Measurements from ENCODE around the gene PAK1. TPM values are rescaled to one million over a fixed set of nuclear protein-coding genes. Genes with fewer than 3 reads are reported as not detected.

PAK1 gene
- total RNA-seq, 2 donors from 2014 or later = 24.1 to 46.5 TPM

- no peak for DNase-seq (ENCODE audit: low spot score)
- Mint-ChIP-seq H3K36me3 (no peaks in the 10 kb centered on the region), H3K27ac (no peak overlapping the region), H3K27me3 (peaks cover 14 to 46% of the 10 kb centered on the region in 2 donors), H3K9me3 (no peaks in the 10 kb centered on the region), H3K4me3 (no peak overlapping the region), H3K4me1 (ENCODE audit: low read depth in 2 of 2) (peaks cover 12 to 25% of the 10 kb centered on the region in 2 donors)
- ATAC-seq = no peak
Measured at GRCh38 chr11:77470504-77470903, 3.4 kb downstream of the PAK1 start.

GRCh38 chr11:77468527-77468926 is 5.4 kb downstream of the PAK1 start:
- Mint-ChIP-seq H3K36me3 (no peaks in the 10 kb centered on the region), H3K4me1 (ENCODE audit: low read depth in 2 of 2) (peaks cover 3 to 11% of the 10 kb centered on the region in 2 donors), H3K27me3 (peaks cover 14 to 47% of the 10 kb centered on the region in 2 donors), H3K4me3 (no peak overlapping the region), H3K9me3 (no peaks in the 10 kb centered on the region), H3K27ac (no peak overlapping the region)
- DNase-seq (ENCODE audit: low spot score) (no peak), ATAC-seq (no peak)

GRCh38 chr11:77467993-77468392 is 5.9 kb downstream of the PAK1 start:
- no peaks in the 10 kb centered on the region for H3K36me3 Mint-ChIP-seq
- H3K27ac Mint-ChIP-seq = no peak overlapping the region
- DNase-seq (ENCODE audit: low spot score) (no peak), ATAC-seq (no peak)
- H3K27me3 Mint-ChIP-seq = peaks cover 14 to 48% of the 10 kb centered on the region in 2 donors
- peaks cover 3 to 11% of the 10 kb centered on the region in 2 donors for H3K4me1 Mint-ChIP-seq (ENCODE audit: low read depth in 2 of 2)
- H3K9me3 Mint-ChIP-seq = no peaks in the 10 kb centered on the region
- no peak overlapping the region for H3K4me3 Mint-ChIP-seq

- Mint-ChIP-seq H3K4me1 (ENCODE audit: low read depth in 2 of 2) (peaks cover 3 to 11% of the 10 kb centered on the region in 2 donors), H3K9me3 (no peaks in the 10 kb centered on the region), H3K4me3 (no peak overlapping the region), H3K27ac (no peak overlapping the region), H3K36me3 (no peaks in the 10 kb centered on the region), H3K27me3 (peaks cover 14 to 47% of the 10 kb centered on the region in 2 donors)
- no peak for DNase-seq (ENCODE audit: low spot score)
- ATAC-seq = no peak
Measured at GRCh38 chr11:77467233-77467632, 6.7 kb downstream of the PAK1 start.

DNA sequence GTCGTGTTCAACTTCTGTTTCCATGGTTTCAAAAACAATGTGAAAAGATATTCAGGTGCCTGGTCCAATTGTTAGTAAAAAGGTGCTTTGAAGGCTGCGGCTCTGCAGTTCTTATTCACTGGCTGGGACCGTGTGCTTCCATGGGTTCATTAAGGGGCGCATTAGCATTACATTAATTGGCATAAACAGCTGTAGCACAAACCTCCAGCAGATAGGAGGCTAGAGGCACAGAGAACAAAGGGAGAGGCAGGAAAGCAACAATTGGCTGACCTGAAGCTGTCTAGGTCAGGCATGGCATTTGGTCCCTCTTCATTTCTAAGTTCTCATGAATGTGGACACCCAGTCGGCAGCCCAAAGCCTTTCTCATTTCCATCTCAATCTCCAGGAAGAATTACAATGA is 16.6 kb downstream of the PAK1 start:
- Mint-ChIP-seq H3K27me3 (peaks cover 17 to 34% of the 10 kb centered on the region in 2 donors), H3K9me3 (no peaks in the 10 kb centered on the region), H3K4me1 (ENCODE audit: low read depth in 2 of 2) (peaks cover 5 to 9% of the 10 kb centered on the region in 2 donors), H3K36me3 (no peaks in the 10 kb centered on the region), H3K4me3 (no peak overlapping the region), H3K27ac (no peak overlapping the region)
- DNase-seq (ENCODE audit: low spot score) (no peak), ATAC-seq (no peak)

GRCh38 chr11:77455740-77456139 is 18.2 kb downstream of the PAK1 start:
- H3K27me3 Mint-ChIP-seq = peaks cover 17 to 33% of the 10 kb centered on the region in 2 donors
- no peaks in the 10 kb centered on the region for H3K36me3 Mint-ChIP-seq
- no peaks in the 10 kb centered on the region for H3K9me3 Mint-ChIP-seq
- H3K4me1 Mint-ChIP-seq (ENCODE audit: low read depth in 2 of 2) = peaks cover 5 to 9% of the 10 kb centered on the region in 2 donors
- no peak overlapping the region for H3K27ac Mint-ChIP-seq
- no peak for DNase-seq (ENCODE audit: low spot score)
- ATAC-seq = no peak
- H3K4me3 Mint-ChIP-seq = no peak overlapping the region

- H3K4me3 Mint-ChIP-seq = no peak overlapping the region
Measured at GRCh38 chr11:77454867-77455655, 18.8 kb downstream of the PAK1 start.

DNA sequence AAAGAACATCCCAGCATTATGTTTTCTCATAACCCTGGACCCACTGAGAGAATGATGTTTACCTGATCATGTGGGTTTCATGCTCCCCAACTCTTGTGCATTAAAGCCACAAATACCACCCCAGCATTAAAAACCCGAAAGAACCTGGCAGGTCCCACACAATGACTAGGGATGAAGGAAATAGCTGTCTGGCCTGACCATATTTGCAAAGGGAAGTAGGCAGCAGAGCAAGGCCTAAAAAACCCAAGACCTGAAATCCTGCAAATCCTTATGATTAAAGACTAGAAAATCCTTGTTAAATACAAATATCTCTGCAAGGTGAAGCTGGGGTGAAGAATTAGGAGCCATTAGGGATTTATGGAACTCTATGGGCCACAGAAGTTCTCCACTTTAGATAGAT is 23.7 kb downstream of the PAK1 start:
- Mint-ChIP-seq H3K4me3 (no peak overlapping the region), H3K9me3 (no peaks in the 10 kb centered on the region), H3K27me3 (peaks cover 5 to 6% of the 10 kb centered on the region in 2 donors), H3K36me3 (no peaks in the 10 kb centered on the region), H3K27ac (no peak overlapping the region), H3K4me1 (ENCODE audit: low read depth in 2 of 2) (peaks cover 9 to 10% of the 10 kb centered on the region in 2 donors)
- DNase-seq (ENCODE audit: low spot score) = no peak
- no peak for ATAC-seq

More at GRCh38 chr11:77454867-77455655, 18.8 kb downstream of the PAK1 start:
- no peak for ATAC-seq
- Mint-ChIP-seq H3K27ac (no peak overlapping the region), H3K9me3 (no peaks in the 10 kb centered on the region), H3K27me3 (peaks cover 17 to 26% of the 10 kb centered on the region in 2 donors), H3K4me1 (ENCODE audit: low read depth in 2 of 2) (peaks cover 5 to 9% of the 10 kb centered on the region in 2 donors), H3K36me3 (no peaks in the 10 kb centered on the region)
- DNase-seq (ENCODE audit: low spot score) = no peak

- no peak for DNase-seq (ENCODE audit: low spot score)
- H3K4me3 Mint-ChIP-seq = no peak overlapping the region
- H3K4me1 Mint-ChIP-seq (ENCODE audit: low read depth in 2 of 2) = peaks cover 9 to 10% of the 10 kb centered on the region in 2 donors
- H3K9me3 Mint-ChIP-seq = no peaks in the 10 kb centered on the region
- H3K27ac Mint-ChIP-seq = no peak overlapping the region
- H3K27me3 Mint-ChIP-seq = peaks cover under 1 to 4% of the 10 kb centered on the region in 2 donors
- no peak for ATAC-seq
- H3K36me3 Mint-ChIP-seq = no peaks in the 10 kb centered on the region
Measured at GRCh38 chr11:77449784-77450183, 24.1 kb downstream of the PAK1 start.

GRCh38 chr11:77449060-77449521 is 24.8 kb downstream of the PAK1 start:
- DNase-seq (ENCODE audit: low spot score) (no peak), ATAC-seq (peak; percentile 38 to 65)
- H3K9me3 Mint-ChIP-seq = no peaks in the 10 kb centered on the region
- H3K4me3 Mint-ChIP-seq = peak overlapping the region; percentile 52
- peak overlapping the region; percentile 10 to 61 for H3K27ac Mint-ChIP-seq
- H3K4me1 Mint-ChIP-seq (ENCODE audit: low read depth in 2 of 2) = peaks cover 9 to 10% of the 10 kb centered on the region in 2 donors
- no peaks in the 10 kb centered on the region for H3K36me3 Mint-ChIP-seq
- H3K27me3 Mint-ChIP-seq = peaks cover 0 to 2% of the 10 kb centered on the region in 2 donors

DNA sequence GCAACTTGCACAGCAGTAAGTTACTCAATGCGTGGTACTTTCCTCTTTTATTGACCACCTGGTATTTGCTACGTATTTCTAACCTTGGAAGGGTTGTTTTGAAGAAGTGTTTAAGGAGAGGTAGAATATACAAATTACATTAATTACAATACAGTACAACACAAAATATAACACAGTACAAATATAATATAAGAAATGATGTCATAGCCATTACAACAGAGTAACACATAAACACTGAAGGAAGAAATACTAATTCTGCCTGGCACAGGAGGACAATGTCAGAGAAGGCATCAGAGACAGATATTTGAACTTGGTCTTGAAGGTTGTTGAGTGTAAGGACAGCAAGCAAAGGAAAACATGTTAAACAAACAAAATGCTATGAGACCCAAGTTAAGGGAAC is 25.6 kb downstream of the PAK1 start:
- no peaks in the 10 kb centered on the region for H3K9me3 Mint-ChIP-seq
- DNase-seq (ENCODE audit: low spot score) = no peak
- H3K4me3 Mint-ChIP-seq = no peak overlapping the region
- peaks cover 9 to 10% of the 10 kb centered on the region in 2 donors for H3K4me1 Mint-ChIP-seq (ENCODE audit: low read depth in 2 of 2)
- H3K27ac Mint-ChIP-seq = peak overlapping the region in 1 of 2 donors; percentile 10
- no peak for ATAC-seq
- no peaks in the 10 kb centered on the region for H3K36me3 Mint-ChIP-seq
- peaks cover 0 to 2% of the 10 kb centered on the region in 2 donors for H3K27me3 Mint-ChIP-seq

- no peak overlapping the region for H3K4me3 Mint-ChIP-seq
- ATAC-seq (no peak), DNase-seq (ENCODE audit: low spot score) (no peak)
- peaks cover 10 to 11% of the 10 kb centered on the region in 2 donors for H3K4me1 Mint-ChIP-seq (ENCODE audit: low read depth in 2 of 2)
- no peak overlapping the region for H3K27ac Mint-ChIP-seq
- H3K27me3 Mint-ChIP-seq = peaks cover 0 to 2% of the 10 kb centered on the region in 2 donors
- no peaks in the 10 kb centered on the region for H3K9me3 Mint-ChIP-seq
- H3K36me3 Mint-ChIP-seq = no peaks in the 10 kb centered on the region
Measured at GRCh38 chr11:77446911-77447629, 26.8 kb downstream of the PAK1 start.

- no peak for DNase-seq (ENCODE audit: low spot score)
- no peak for ATAC-seq
- H3K27ac Mint-ChIP-seq = no peak overlapping the region
- H3K4me1 Mint-ChIP-seq (ENCODE audit: low read depth in 2 of 2) = peaks cover 8 to 11% of the 10 kb centered on the region in 2 donors
- H3K9me3 Mint-ChIP-seq = no peaks in the 10 kb centered on the region
- no peak overlapping the region for H3K4me3 Mint-ChIP-seq
- peaks cover 0 to 2% of the 10 kb centered on the region in 2 donors for H3K27me3 Mint-ChIP-seq
- no peaks in the 10 kb centered on the region for H3K36me3 Mint-ChIP-seq
Measured at GRCh38 chr11:77444261-77444660, 29.6 kb downstream of the PAK1 start.
